ENCODE data around the gene KRT73.

KRT73 gene

DNA sequence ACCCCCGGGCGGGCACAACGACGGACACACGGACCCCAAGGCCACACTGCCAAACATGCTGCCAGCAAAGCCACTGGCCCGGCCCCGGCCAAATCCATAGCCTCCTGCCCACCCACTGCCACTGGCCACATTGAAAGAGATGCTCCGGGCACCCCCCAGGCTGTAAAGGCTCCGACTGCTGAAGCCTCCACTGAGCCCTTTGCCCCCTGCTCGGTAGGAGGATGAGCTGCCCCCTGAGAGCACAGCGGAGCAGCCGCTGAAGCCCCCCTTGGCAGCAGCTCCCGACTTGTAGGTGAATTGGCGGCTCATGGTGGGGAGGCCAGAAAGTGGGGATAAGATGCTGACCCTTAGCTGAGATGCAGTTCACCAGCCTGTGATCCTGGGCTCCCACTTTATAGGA, at the start of gene KRT73:
KRT73 (minus strand) TSS at position 344 of the 400 bp plus-strand sequence; CDS start at position 309, 35 bp downstream.
- TF ChIP-seq, protein P1, sequence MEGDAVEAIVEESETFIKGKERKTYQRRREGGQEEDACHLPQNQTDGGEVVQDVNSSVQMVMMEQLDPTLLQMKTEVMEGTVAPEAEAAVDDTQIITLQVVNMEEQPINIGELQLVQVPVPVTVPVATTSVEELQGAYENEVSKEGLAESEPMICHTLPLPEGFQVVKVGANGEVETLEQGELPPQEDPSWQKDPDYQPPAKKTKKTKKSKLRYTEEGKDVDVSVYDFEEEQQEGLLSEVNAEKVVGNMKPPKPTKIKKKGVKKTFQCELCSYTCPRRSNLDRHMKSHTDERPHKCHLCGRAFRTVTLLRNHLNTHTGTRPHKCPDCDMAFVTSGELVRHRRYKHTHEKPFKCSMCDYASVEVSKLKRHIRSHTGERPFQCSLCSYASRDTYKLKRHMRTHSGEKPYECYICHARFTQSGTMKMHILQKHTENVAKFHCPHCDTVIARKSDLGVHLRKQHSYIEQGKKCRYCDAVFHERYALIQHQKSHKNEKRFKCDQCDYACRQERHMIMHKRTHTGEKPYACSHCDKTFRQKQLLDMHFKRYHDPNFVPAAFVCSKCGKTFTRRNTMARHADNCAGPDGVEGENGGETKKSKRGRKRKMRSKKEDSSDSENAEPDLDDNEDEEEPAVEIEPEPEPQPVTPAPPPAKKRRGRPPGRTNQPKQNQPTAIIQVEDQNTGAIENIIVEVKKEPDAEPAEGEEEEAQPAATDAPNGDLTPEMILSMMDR (IDR thresholded peaks at IDR 0.05; ENCODE audit: extremely low read depth, insufficient read depth, missing control alignments), result no peak
- in situ Hi-C loops (cut with MboI; ENCODE audit: low pct_unique_long_range_greater_than_20kb, low sequenced_read_pairs, unreplicated experiment), result no loop called here
- no peak for DNase-seq (ENCODE audit: low spot score)

DNA sequence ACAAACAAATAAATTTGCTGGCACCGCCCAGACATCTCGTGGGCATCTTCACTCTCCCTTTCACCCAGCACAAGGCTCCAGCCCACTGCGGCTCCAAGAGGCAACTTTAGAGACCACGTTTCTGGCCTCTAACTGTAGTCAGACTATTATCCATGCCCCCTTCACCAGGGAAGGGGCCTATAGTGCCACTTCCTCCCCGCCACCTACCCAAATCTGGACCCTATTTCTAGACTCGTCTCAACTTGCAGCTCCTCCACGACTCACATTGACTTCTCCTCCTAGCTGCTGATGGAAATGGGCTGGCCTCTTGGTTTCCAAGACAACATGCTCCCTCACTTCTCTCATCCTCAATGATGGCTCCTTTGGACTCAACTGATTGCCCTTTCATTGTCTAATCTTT, 49.6 kb upstream of the KRT73 start:
- DNase-seq (ENCODE audit: low spot score), result no peak
- in situ Hi-C loops (cut with MboI; ENCODE audit: low pct_unique_long_range_greater_than_20kb, low sequenced_read_pairs, unreplicated experiment), result no loop called here

DNA sequence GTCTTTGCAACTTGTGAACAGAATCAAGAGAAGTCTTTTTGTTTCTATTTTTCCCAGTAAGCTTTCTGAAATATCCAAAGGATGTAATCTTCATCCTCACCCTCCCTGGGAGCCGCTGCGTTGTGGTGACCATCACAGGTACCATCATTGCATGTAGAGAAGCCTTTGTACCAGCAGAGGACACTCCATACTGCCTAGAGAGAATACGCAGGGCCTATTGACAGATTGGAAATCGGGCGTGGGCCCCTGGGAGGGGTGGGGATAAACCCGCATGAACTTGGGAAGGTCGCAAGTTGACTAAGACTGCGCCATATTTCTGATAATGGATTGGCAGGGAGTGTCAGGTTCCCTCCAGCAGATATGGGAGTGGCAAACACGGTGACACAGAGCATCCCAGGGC, 49.1 kb upstream of the KRT73 start:
- DNase-seq (ENCODE audit: low spot score), result no peak
- TF ChIP-seq, protein P1 (IDR thresholded peaks at IDR 0.05; ENCODE audit: extremely low read depth, insufficient read depth, missing control alignments), result no peak
- in situ Hi-C loops (cut with MboI; ENCODE audit: low pct_unique_long_range_greater_than_20kb, low sequenced_read_pairs, unreplicated experiment), result no loop called here

More for the DNA sequence above, 49.6 kb upstream of the KRT73 start:
- TF ChIP-seq, protein P1 (IDR thresholded peaks at IDR 0.05; ENCODE audit: extremely low read depth, insufficient read depth, missing control alignments), result no peak

DNA sequence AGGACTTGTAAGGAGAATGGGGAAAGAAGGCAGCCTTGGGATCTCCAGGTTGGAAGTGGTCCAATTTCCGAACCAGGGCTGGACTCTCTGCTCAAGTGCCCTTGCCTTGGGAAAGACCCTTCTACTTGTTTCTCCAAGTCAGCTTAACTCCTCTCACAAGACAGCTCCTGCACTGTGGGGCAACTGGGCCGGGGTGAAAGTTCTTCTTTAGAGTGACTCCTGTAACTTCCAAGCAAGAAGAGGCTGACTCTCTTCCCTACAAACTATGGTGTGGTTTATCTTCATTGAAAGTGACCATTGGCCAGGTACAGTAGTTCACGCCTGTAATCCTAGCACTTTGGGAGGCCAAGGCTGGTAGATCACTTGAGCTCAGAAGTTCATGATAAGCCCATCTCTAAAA, 48.1 kb upstream of the KRT73 start:
- TF ChIP-seq, protein P1 (IDR thresholded peaks at IDR 0.05; ENCODE audit: extremely low read depth, insufficient read depth, missing control alignments), result no peak
- no peak for DNase-seq (ENCODE audit: low spot score)
- in situ Hi-C loops (cut with MboI; ENCODE audit: low pct_unique_long_range_greater_than_20kb, low sequenced_read_pairs, unreplicated experiment), result no loop called here

DNA sequence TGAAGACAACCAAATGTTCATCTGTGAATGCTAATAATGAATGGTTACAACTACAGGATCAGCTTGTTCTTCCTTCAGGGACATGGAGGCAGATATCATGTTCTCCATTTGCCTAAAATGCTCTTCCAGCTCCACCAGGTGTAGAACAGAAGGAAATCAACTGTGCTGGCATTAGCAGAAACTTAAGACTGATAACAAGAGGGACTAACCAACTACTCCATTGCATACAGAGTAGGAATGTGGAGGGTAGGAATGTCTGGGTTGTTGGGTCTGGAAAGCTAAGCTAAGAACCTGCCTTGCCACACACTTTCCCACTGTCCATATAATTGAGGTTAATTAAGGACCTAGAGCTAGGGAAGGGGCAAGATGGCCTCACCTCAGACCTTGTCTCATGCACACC, 45.1 kb upstream of the KRT73 start:
- in situ Hi-C loops (cut with MboI; ENCODE audit: low pct_unique_long_range_greater_than_20kb, low sequenced_read_pairs, unreplicated experiment), result no loop called here
- TF ChIP-seq, protein P1 (IDR thresholded peaks at IDR 0.05; ENCODE audit: extremely low read depth, insufficient read depth, missing control alignments), result no peak
- DNase-seq (ENCODE audit: low spot score), result no peak

DNA sequence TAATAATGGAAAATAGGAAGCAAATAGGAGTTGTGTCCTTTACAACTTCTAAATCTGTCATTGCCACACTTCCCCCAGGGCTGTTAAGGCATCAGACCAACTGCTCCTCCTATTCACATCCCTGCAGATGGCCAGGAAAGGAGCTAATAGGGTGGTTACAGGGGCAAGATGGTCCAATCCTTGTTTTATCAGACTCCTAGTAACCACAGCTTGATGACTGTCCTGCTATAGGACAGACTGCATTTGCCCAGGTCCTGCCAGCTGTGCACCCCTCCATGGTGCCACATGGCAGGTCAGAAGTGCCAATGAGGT, 44.5 kb upstream of the KRT73 start:
- no peak for DNase-seq (ENCODE audit: low spot score)
- in situ Hi-C loops (cut with MboI; ENCODE audit: low pct_unique_long_range_greater_than_20kb, low sequenced_read_pairs, unreplicated experiment), result no loop called here
- TF ChIP-seq, protein P1 (IDR thresholded peaks at IDR 0.05; ENCODE audit: extremely low read depth, insufficient read depth, missing control alignments), result no peak

Measured in GM13977 (cell line).